LNCaP clone FGC (cell line): ENCODE measurements around the gene NHLH1.

ENCODE experiments used
- DNase-seq: peaks from one replicate; pipeline ENCODE4 v3.0.0-alpha.2; 2011; ENCODE audit warnings: low read depth
- H3K4me3 ChIP-seq: 2 replicates; pipeline ENCODE4 v1.5.1; 2011; ENCODE audit warnings: mild to moderate bottlenecking, low read depth, low read length, control low read depth
- CTCF ChIP-seq: IDR thresholded peaks from 2 replicates; pipeline ENCODE4 v1.5.1; 2012; ENCODE audit warnings: mild to moderate bottlenecking; ENCODE audit not compliant: control insufficient read depth, insufficient read depth; ENCODE audit errors: extremely low read depth

NHLH1 gene

GRCh38 chr1:160410406-160411005 is 43.6 kb downstream of the NHLH1 start:
- DNase-seq: no peak
- H3K4me3 ChIP-seq: no peak overlapping the region
- no peak for TF ChIP-seq CTCF

GRCh38 chr1:160411271-160412027 is 44.6 kb downstream of the NHLH1 start:
- DNase-seq: no peak
- no peak overlapping the region for H3K4me3 ChIP-seq
- no peak for TF ChIP-seq CTCF

GRCh38 chr1:160412028-160412362 is 45.1 kb downstream of the NHLH1 start:
- TF ChIP-seq CTCF: no peak
- H3K4me3 ChIP-seq: no peak overlapping the region
- no peak for DNase-seq

- no peak for TF ChIP-seq CTCF
- no peak overlapping the region for H3K4me3 ChIP-seq
- DNase-seq: no peak
These were observed 46.8 kb downstream of the NHLH1 start for GRCh38 chr1:160413716-160414115.

- no peak for TF ChIP-seq CTCF
- no peak overlapping the region for H3K4me3 ChIP-seq
- no peak for DNase-seq
These were observed 48.0 kb downstream of the NHLH1 start for GRCh38 chr1:160414881-160415280.

- H3K4me3 ChIP-seq: no peak overlapping the region
- no peak for DNase-seq
- no peak for TF ChIP-seq CTCF
These were observed 48.9 kb downstream of the NHLH1 start for GRCh38 chr1:160415696-160416290.
